Naive B cell (primary cell): ENCODE results near the gene NELL2. TPM values are rescaled to one million over a fixed set of nuclear protein-coding genes. Genes with fewer than 3 reads are reported as not detected.

ENCODE experiments used
- ATAC-seq, 2 donors: fragments of 150-1000 bp; cut with Tn5 transposase; 2 replicates each; pipeline ENCODE4 v1.10.0; 2021; ENCODE audit warnings: low read depth in 2 of 2, mild to moderate bottlenecking in 2 of 2, moderate library complexity in 2 of 2
- DNase-seq: peaks from one replicate; pipeline ENCODE4 v3.0.0; 2022
- H3K27ac Mint-ChIP-seq, 6 donors: one replicate each; pipeline ENCODE4 v1.8.0; 2020 to 2022; ENCODE audit warnings: mild to moderate bottlenecking in 6 of 6, mixed read lengths in 6 of 6, moderate library complexity in 5 of 6, inconsistent platforms in 2 of 6
- H3K27me3 Mint-ChIP-seq, 3 donors: one replicate each; pipeline ENCODE4 v1.8.0; 2021 to 2022; ENCODE audit warnings: mixed read lengths in 3 of 3, mild to moderate bottlenecking in 1 of 3
- H3K36me3 Mint-ChIP-seq, 2 donors: one replicate each; pipeline ENCODE4 v1.8.0; 2020 to 2022; ENCODE audit warnings: mixed read lengths in 2 of 2, inconsistent platforms in 1 of 2, mild to moderate bottlenecking in 1 of 2
- H3K4me1 Mint-ChIP-seq, 3 donors: one replicate each; pipeline ENCODE4 v1.8.0; 2020 to 2022; ENCODE audit warnings: mixed read lengths in 3 of 3, inconsistent platforms in 1 of 3, mild to moderate bottlenecking in 1 of 3, moderate library complexity in 1 of 3
- H3K4me3 Mint-ChIP-seq, 8 donors: one replicate each; pipeline ENCODE4 v1.8.0; 2020 to 2022; ENCODE audit warnings: mild to moderate bottlenecking in 8 of 8, mixed read lengths in 8 of 8, moderate library complexity in 8 of 8, inconsistent platforms in 2 of 8
- H3K9me3 Mint-ChIP-seq, 7 donors: one replicate each; pipeline ENCODE4 v1.8.0; 2020 to 2022; ENCODE audit warnings: mixed read lengths in 7 of 7, mild to moderate bottlenecking in 5 of 7, inconsistent platforms in 2 of 7, moderate library complexity in 1 of 7
- polyA plus RNA-seq, 6 donors: library from polyadenylated mRNA; unstranded; fragments of 300-500 nt; fragmentation: Illumina TruSeq; gene quantifications; one replicate each; pipeline ENCODE4 v1.2.3, GENCODE V29; 2021; ENCODE audit warnings: low read depth in 6 of 6

The NELL2 gene
- polyA plus RNA-seq, 6 donors from 2014 or later: 0.23 to 0.86 (median 0.43) TPM

GRCh38 chr12:44873898-44874297 is 2.2 kb downstream of the NELL2 start:
- H3K36me3 Mint-ChIP-seq: peaks cover 0 to 1% of the 10 kb centered on the region in 2 donors
- peaks cover 19 to 22% (median 20%) of the 10 kb centered on the region in 3 donors for H3K4me1 Mint-ChIP-seq

GRCh38 chr12:44869503-44869902 is 6.6 kb downstream of the NELL2 start:
- H3K36me3 Mint-ChIP-seq: peaks cover 0 to 9% of the 10 kb centered on the region in 2 donors
- DNase-seq: no peak
- H3K4me1 Mint-ChIP-seq: peaks cover 0 to under 1% (median 0%) of the 10 kb centered on the region in 3 donors
- no peak for ATAC-seq
- peaks cover 6 to 29% (median 9%) of the 10 kb centered on the region in 7 donors for H3K9me3 Mint-ChIP-seq
- peaks cover 7 to 29% (median 28%) of the 10 kb centered on the region in 3 donors for H3K27me3 Mint-ChIP-seq
- no peak overlapping the region for H3K4me3 Mint-ChIP-seq
- no peak overlapping the region for H3K27ac Mint-ChIP-seq

More at GRCh38 chr12:44873898-44874297, 2.2 kb downstream of the NELL2 start:
- H3K9me3 Mint-ChIP-seq: peaks cover 4 to 17% (median 9%) of the 10 kb centered on the region in 7 donors
- H3K27me3 Mint-ChIP-seq: peaks cover 28 to 62% (median 59%) of the 10 kb centered on the region in 3 donors
- H3K4me3 Mint-ChIP-seq: no peak overlapping the region
- no peak overlapping the region for H3K27ac Mint-ChIP-seq
- no peak for ATAC-seq
- no peak for DNase-seq

- Mint-ChIP-seq H3K4me3 (no peak overlapping the region), H3K4me1 (no peaks in the 10 kb centered on the region), H3K27me3 (peaks cover 0 to 6% (median 0%) of the 10 kb centered on the region in 3 donors), H3K27ac (no peak overlapping the region), H3K36me3 (peaks cover 0 to 9% of the 10 kb centered on the region in 2 donors), H3K9me3 (peaks cover 6 to 45% (median 24%) of the 10 kb centered on the region in 7 donors)
- no peak for ATAC-seq
- no peak for DNase-seq
Observed at GRCh38 chr12:44863867-44864266, 12.2 kb downstream of the NELL2 start.

- DNase-seq: no peak
- H3K27me3 Mint-ChIP-seq: peaks cover 0 to 9% (median 6%) of the 10 kb centered on the region in 3 donors
- no peak for ATAC-seq
- no peaks in the 10 kb centered on the region for H3K36me3 Mint-ChIP-seq
- H3K4me3 Mint-ChIP-seq: no peak overlapping the region
- no peaks in the 10 kb centered on the region for H3K4me1 Mint-ChIP-seq
- H3K9me3 Mint-ChIP-seq: peaks cover 0 to 38% (median 15%) of the 10 kb centered on the region in 7 donors
- no peak overlapping the region for H3K27ac Mint-ChIP-seq
Observed at GRCh38 chr12:44859998-44860689, 16.0 kb downstream of the NELL2 start.

- Mint-ChIP-seq H3K4me3 (no peak overlapping the region), H3K9me3 (peaks cover 0 to 24% (median 11%) of the 10 kb centered on the region in 7 donors), H3K27ac (no peak overlapping the region), H3K36me3 (no peaks in the 10 kb centered on the region), H3K4me1 (no peaks in the 10 kb centered on the region), H3K27me3 (peaks cover 0 to 9% (median 6%) of the 10 kb centered on the region in 3 donors)
- no peak for DNase-seq
- ATAC-seq: no peak
Observed at GRCh38 chr12:44858226-44858855, 17.8 kb downstream of the NELL2 start.

GRCh38 chr12:44852483-44852882 is 23.6 kb downstream of the NELL2 start:
- peaks cover 0 to 2% (median 0%) of the 10 kb centered on the region in 7 donors for H3K9me3 Mint-ChIP-seq
- DNase-seq (no peak), ATAC-seq (no peak)
- peaks cover 4 to 9% (median 6%) of the 10 kb centered on the region in 3 donors for H3K27me3 Mint-ChIP-seq
- H3K4me1 Mint-ChIP-seq: peaks cover 8 to 12% (median 10%) of the 10 kb centered on the region in 3 donors
- no peak overlapping the region for H3K4me3 Mint-ChIP-seq
- H3K27ac Mint-ChIP-seq: peak overlapping the region in 1 of 6 donors; percentile 5
- H3K36me3 Mint-ChIP-seq: no peaks in the 10 kb centered on the region

GRCh38 chr12:44851586-44851985 is 24.5 kb downstream of the NELL2 start:
- Mint-ChIP-seq H3K4me3 (no peak overlapping the region), H3K9me3 (peaks cover 0 to 2% (median 0%) of the 10 kb centered on the region in 7 donors), H3K4me1 (peaks cover 11 to 15% (median 12%) of the 10 kb centered on the region in 3 donors), H3K27me3 (peaks cover 4 to 7% (median 6%) of the 10 kb centered on the region in 3 donors), H3K27ac (no peak overlapping the region), H3K36me3 (no peaks in the 10 kb centered on the region)
- no peak for ATAC-seq
- DNase-seq: no peak

- H3K36me3 Mint-ChIP-seq: no peaks in the 10 kb centered on the region
- ATAC-seq (peak; percentile 27 to 79), DNase-seq (no peak)
- peak overlapping the region in 2 of 8 donors; percentile 64 to 74 for H3K4me3 Mint-ChIP-seq
- H3K9me3 Mint-ChIP-seq: peaks cover 0 to 2% (median 0%) of the 10 kb centered on the region in 7 donors
- peak overlapping the region in 2 of 6 donors; percentile 74 to 84 for H3K27ac Mint-ChIP-seq
- H3K4me1 Mint-ChIP-seq: peaks cover 11 to 15% (median 12%) of the 10 kb centered on the region in 3 donors
- H3K27me3 Mint-ChIP-seq: peaks cover 0 to 6% (median 4%) of the 10 kb centered on the region in 3 donors
Observed at GRCh38 chr12:44848703-44849085, 27.4 kb downstream of the NELL2 start.

GRCh38 chr12:44847888-44848702 is 28.0 kb downstream of the NELL2 start:
- Mint-ChIP-seq H3K4me1 (peaks cover 11 to 15% (median 12%) of the 10 kb centered on the region in 3 donors), H3K36me3 (no peaks in the 10 kb centered on the region), H3K27me3 (peaks cover 0 to 6% (median 4%) of the 10 kb centered on the region in 3 donors), H3K9me3 (peaks cover 0 to 2% (median 0%) of the 10 kb centered on the region in 7 donors), H3K27ac (peak overlapping the region in 5 of 6 donors; percentile 50 to 84 (median 54)), H3K4me3 (peak overlapping the region in 4 of 8 donors; percentile 35 to 74 (median 58))
- DNase-seq: no peak
- peak; percentile 43 to 69 for ATAC-seq

- no peak for DNase-seq
- Mint-ChIP-seq H3K4me1 (peaks cover 11 to 15% (median 12%) of the 10 kb centered on the region in 3 donors), H3K27ac (peak overlapping the region in 4 of 6 donors; percentile 50 to 84 (median 59)), H3K27me3 (peaks cover 0 to 6% (median under 1%) of the 10 kb centered on the region in 3 donors), H3K9me3 (peaks cover 0 to 2% (median 0%) of the 10 kb centered on the region in 7 donors), H3K4me3 (peak overlapping the region in 5 of 8 donors; percentile 35 to 74 (median 53)), H3K36me3 (no peaks in the 10 kb centered on the region)
- ATAC-seq: peak; percentile 39 to 40
Observed at GRCh38 chr12:44847403-44847802, 28.7 kb downstream of the NELL2 start.

GRCh38 chr12:44846826-44847225 is 29.3 kb downstream of the NELL2 start:
- Mint-ChIP-seq H3K4me1 (peaks cover 11 to 15% (median 12%) of the 10 kb centered on the region in 3 donors), H3K4me3 (no peak overlapping the region), H3K27ac (no peak overlapping the region), H3K9me3 (peaks cover 0 to 2% (median 0%) of the 10 kb centered on the region in 7 donors), H3K36me3 (no peaks in the 10 kb centered on the region), H3K27me3 (peaks cover 0 to 6% (median 0%) of the 10 kb centered on the region in 3 donors)
- no peak for ATAC-seq
- DNase-seq: no peak

GRCh38 chr12:44842669-44843068 is 33.4 kb downstream of the NELL2 start:
- Mint-ChIP-seq H3K27me3 (no peaks in the 10 kb centered on the region), H3K4me3 (no peak overlapping the region), H3K4me1 (peaks cover 4 to 5% (median 4%) of the 10 kb centered on the region in 3 donors), H3K27ac (no peak overlapping the region), H3K9me3 (peaks cover 0 to 4% (median 0%) of the 10 kb centered on the region in 7 donors), H3K36me3 (no peaks in the 10 kb centered on the region)
- no peak for ATAC-seq
- no peak for DNase-seq

GRCh38 chr12:44839785-44840184 is 36.3 kb downstream of the NELL2 start:
- Mint-ChIP-seq H3K4me3 (no peak overlapping the region), H3K4me1 (no peaks in the 10 kb centered on the region)
- no peak for DNase-seq

More at GRCh38 chr12:44839785-44840184, 36.3 kb downstream of the NELL2 start:
- no peak overlapping the region for H3K27ac Mint-ChIP-seq
- no peaks in the 10 kb centered on the region for H3K27me3 Mint-ChIP-seq
- peaks cover 0 to 2% (median 0%) of the 10 kb centered on the region in 7 donors for H3K9me3 Mint-ChIP-seq
- no peak for ATAC-seq
- no peaks in the 10 kb centered on the region for H3K36me3 Mint-ChIP-seq
